AML-193 (cell line): ENCODE measurements around the gene OR5B3.
"Not testable (repeated sequence)": the region's sequence is repeated elsewhere in the genome, so short reads cannot be mapped to it uniquely, and the experiment has no call there.

Experiments
- DNase-seq, 2 experiments: peaks; one replicate each; lab custom pipeline; 2025; lab: John Stamatoyannopoulos, UW

OR5B3 gene

DNA sequence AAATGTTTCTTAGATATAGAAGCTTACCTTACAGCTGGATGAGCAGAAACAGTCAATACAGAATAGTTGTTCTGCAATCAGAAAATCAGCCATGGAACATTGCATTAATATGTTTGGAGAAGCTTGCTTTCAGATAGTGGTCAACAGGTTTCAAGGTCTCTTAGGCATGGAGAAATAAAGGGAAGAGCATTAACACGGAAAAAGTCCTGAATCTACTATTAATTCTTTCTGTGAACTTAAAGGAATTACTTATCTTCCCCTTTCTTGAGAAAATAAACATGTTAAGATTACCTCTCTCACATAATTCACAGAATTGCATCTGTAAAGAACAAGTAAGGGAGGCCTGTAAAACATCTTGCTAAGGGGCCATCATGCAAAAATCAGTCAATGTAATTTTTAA, at the start of gene OR5B3:
OR5B3 (minus strand) TSS at position 101 of the 400 bp plus-strand sequence. CDS start 3,465 bp downstream, outside the sequence.
- DNase-seq = no peak

DNA sequence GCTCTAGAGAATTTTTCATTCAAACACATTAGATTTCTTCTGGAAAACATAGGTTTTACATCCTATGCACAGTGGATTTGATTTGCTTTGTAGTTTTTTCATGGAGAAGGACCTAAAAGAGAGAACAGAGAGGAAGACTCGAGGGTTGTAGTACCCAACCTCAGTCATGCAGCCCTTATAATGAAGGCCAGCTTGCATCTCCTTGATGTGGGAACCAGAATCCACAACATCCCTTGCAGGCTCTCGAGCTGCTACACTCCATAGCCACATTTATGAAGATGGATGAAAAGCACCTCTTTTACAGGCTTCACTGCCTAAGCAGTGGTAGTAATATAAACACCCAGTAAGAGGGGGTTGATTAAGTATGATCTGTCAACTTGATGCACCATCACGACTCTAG, 44.9 kb upstream of the OR5B3 start:
- DNase-seq = no peak

DNA sequence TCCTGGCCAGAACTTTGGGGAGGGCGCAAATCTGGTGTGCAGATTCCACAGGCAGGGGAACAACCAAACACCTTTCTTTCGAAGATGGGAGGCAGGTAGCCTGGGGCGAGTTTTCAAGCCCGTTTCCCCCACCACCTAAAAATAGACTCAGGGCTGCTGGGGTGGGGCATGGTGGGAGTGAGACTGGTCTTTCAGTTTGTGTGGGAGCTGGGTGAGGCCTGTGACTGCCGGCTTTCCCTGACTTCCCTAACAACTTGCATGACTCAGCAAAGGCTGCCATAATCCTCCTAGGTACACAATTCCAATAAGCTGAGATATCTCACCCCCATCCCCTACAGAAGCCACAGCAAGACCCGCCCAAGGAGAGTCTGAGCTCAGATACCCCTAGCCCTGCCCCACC, 39.6 kb upstream of the OR5B3 start:
- no peak for DNase-seq

DNA sequence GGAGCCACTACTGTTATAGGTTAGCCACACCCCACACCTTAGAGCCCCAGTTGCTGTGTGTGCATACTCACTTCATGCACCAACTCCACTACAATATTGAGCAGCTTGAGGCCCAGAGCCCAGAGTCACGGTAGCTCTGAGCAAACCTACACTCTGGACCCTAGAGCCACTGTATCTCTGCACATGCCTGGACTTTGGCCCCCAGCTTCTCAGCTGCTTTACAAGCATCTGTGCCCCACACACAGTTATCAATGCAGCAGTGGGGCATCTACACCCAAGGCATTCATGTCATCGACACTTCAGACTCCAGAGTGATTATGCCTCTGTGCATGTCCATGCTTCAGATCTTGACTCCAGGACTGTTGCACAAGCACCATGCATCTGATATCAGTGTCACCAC, 37.6 kb upstream of the OR5B3 start:
- no peak for DNase-seq

DNA sequence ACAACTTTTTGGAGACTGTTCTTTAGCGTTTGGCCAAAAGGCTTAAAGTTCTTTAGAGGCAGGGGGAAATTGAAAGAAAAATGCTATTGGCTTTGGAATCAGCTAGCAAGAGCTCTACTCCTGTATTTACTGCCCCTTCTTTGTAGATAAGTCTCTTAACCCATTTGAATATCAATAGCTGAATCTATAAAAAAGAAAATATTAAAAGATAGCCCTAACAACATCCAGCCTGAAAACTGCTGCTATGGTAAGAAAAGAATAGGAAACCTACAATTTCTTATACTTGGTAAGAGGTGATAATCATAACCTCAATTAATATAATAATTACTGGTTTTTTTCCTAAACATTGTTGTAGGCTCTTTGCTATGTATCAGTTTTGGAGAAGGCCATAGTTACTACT, 35.5 kb upstream of the OR5B3 start, which contains the start of gene OR5B12:
OR5B12 (minus strand) TSS at position 101 of the 400 bp plus-strand sequence. CDS start 2,085 bp downstream, outside the sequence.
- DNase-seq = no peak

DNA sequence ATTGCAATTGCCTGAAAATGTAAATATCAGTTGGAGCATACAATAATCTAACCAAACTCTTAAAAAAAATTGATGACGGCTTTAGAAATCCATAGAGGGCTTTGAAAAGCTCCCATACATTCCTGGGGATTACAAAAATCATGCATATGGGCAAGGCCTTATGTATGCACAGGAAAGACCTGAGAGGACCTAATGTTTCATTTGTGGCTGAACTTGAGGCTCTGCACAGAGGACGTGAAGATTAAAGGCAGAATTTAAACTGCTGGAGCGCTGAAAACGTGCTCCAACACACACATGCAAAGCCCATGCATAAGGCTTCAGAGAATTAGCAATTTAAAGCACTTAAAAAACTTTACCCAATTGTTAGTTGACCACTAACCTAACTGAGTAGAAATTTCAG, 31.8 kb upstream of the OR5B3 start:
- no peak for DNase-seq

DNA sequence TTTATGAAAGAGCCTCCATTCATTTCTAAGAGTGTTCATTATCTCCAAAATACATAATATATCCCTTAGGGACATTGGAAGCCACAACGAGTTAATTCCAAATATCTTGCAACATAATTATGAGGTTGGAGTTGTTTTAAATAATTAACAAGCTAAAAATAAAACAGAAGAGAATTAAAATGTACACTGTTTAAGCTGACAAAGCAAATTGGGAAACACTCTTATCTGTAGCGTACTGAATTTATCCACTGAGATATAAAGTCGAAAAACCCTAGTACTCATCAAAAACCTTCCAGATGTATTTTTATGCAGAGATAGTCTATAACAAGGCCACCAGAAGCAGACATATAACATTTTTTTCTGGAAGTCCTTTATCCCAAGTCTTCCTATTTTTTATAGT, 27.5 kb upstream of the OR5B3 start:
- no peak for DNase-seq

DNA sequence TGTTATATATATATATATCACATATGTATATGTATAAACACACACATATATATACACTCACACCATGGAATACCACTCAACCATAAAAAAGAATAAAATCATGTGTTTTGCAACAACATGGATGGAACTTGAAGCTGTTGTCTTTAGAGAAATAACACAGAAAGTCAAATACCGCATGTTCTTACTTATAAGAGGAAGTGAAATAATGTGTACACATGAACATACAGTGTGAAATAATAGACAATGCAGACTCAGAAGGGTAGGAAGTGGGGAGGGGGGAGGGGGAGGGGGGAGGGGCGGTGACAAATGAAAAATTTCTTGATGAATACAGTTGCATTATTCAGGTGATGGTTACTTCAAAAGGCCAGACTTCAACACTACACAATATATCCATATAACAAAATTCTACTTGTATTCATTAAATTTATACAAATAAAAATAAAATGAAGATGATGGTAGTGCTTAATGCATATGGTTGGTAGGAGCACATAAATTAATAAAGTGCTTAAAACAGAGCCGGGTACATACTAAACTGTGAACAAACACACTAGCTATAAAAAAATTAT, 27.0 kb upstream of the OR5B3 start:
- no peak for DNase-seq

DNA sequence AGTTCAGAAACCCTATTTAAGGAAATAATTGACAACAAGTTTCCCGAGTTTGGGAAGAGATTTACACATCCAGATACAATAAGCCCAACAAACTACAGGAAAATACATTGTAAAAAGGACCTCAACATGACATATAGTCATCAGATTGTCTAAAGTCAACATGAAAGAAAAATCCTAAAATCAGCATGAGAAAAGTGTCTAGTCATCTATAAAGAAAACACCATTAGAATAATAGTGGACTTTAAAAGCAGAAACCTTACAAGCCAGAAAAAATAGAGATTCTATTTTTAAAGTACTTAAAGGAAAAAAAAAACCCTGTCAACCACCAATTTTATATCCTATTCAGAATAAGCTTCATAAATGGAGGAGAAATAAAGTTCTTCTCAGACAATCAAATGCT, 22.6 kb upstream of the OR5B3 start:
- DNase-seq = no peak

DNA sequence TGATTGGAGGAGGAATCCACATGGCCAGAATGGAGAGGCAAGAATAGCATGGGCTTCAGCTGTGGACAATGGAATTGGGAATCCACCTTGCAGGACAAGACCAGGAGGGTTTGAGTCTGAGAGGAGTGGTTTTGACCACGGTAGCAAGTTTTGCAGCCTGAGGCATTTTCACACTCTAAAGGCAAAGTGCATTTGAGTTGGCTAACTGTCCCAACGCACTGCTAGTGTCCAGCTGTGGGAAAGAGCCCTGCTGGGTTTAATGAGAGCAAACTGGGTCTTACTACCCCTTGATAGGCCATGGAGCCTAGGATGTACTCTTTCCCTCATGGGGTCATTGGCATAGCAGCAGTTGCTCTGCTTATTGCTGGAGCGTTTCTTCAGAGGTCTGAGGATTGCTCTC, 21.3 kb upstream of the OR5B3 start, which contains the start of gene OR5B2:
OR5B2 (minus strand) TSS at position 101 of the 400 bp plus-strand sequence. CDS start 4,860 bp downstream, outside the sequence.
- DNase-seq = no peak

DNA sequence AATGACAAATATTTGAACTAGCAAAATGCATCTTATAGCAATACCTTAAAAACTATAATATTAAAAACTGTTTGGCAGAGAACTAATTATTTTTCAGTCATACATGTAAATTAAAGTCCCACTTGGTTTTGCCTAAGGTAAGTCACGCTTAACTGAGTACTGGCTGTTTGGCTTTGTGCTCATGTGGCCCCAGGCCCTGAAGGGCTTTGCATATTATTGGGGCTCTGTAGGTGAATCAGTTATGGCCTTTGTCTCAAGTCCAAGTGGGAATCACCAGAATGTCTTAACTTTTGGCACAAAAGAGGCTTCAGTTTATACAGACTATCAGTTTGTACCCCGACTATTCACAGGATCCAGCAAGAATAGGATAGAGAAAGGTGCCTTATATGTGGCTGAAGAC, 7.1 kb downstream of the OR5B3 start:
- not testable (repeated sequence) for DNase-seq

DNA sequence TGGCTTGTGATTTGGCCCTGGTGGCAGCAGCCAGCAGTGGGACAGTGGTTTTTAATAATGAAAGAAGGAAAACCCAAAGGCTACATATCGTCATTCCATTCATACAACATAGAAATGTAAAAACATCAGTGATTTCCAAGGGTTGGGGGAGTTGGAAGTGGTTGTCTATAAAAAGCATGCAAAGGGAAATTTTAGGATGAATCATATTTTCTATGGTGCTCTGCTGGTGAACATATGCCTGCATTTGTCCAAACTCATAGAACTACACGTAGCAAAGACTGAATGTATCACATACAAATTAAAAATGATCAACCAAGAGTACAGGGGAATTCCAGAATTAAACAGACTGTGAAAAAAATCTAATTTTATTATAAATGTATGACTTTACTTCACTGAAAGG, 11.1 kb downstream of the OR5B3 start:
- no peak for DNase-seq

DNA sequence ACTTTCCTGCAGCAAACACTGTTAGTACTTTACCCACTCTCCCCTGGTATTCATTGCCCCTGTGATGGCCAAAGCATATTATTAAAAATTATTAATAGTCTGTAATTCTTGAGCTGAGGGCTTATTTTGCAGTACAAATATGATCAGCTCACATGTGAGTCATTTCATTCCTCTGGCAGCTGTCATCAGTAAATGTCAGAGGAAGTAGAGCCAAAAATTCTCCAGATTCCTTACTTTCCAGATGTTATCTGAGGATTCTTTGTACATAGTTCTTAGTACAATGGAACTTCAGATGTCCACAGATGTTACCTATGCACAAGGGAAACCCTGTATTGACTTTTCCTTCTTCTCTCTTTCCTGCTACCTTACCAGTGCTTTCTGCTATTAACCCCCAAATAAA, 12.5 kb downstream of the OR5B3 start:
- no peak for DNase-seq

DNA sequence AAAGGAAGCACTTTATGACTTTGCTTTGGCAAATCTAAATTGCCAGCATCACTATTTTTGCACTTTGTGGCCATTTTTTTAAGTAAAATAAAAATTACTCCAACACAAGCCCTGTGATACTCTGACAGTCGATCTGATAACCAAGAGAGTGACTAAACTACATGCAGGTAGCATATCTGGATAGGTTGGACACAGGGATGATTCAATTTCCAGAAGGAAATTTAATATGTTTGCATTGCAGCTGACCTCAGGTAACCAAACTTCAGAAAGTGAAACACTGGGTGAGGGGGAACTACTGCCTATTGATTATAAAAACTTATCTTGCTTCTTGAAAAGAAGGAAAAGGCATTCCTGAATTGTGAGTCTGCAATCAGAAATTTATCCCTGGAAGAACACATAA, 13.9 kb downstream of the OR5B3 start:
- no peak for DNase-seq

DNA sequence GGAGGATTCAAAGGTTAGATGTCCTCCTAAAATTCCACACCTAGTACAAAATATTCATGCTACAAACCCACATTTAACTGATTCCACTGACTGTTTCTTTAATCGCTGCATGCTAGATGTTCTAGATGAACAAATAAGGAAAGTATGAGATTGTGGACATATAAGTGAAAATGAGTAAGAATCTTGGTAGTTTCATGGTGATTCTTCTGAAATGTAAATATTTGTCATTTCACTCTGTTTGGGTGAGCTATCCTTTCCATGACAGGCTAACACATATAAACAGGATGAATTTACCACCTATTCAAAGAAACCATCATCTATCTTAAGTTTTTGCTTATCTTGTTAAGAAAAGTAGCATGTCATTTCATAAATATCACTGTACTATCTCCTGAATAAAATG, 14.8 kb downstream of the OR5B3 start:
- no peak for DNase-seq

DNA sequence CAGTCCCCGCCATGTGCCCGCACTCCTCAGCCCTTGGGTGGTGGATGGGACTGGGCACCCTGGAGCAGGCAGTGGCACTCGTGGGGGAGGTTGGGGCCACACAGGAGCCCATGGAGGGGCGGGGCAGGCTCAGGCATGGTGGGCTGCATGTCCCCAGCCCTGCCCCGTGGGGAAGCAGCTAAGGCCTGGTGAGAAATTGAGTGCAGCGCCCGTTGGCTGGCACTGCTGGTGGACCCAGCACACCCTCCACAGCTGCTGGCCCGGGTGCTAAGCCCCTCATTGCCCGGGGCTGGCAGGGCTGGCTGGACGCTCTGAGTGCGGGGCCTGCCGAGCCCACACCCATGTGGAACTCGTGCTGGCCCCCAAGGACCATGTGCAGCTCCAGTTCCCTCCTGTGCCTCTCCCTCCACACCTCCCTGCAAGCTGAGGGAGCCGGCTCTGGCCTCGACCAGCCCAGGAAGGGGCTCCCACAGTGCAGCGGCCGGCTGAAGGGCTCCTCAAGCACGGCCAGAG, 16.1 kb downstream of the OR5B3 start:
- no peak for DNase-seq

DNA sequence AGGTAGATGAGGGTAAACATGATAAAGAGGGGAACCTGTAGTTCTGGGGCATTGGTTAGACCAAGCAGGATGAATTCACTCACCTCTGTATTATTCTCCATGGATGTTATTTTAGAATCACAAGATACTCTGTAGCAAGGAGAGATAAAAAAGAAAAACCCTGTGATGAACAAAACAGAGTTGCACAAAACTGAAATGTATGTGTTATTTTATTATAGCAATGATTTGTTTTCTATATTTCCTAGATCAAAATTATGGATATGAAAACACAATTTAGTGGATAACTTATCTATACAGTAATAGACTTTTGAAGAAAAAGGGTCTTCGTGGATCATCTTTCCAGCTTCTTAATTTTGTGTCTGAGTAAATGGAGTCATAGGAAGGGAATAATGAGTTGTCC, 47.7 kb downstream of the OR5B3 start, which contains the start of gene OR5B17:
OR5B17 (minus strand) TSS at position 101 of the 400 bp plus-strand sequence; CDS start at position 101, 0 bp downstream.
- no peak for DNase-seq

DNA sequence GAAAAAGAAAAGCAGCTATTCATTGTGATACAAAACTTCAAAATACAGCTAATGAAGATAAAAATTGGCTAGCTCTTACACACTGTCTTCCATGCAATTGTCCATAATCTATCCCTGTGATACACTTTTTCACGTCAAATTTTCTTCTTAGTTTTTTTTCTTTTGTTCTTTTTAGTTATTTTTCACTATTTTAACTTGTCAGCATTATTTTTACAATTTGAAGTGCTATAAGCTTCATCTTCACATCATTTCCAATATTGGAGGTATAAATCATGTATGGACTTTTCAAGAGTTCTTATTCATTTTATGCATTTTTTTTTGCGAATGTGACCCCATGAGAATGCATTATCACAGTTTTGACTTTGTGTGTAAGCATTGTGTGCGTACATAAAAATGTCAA, 51.9 kb downstream of the OR5B3 start:
- no peak for DNase-seq
